Urothelium cell line (cell line): ENCODE measurements around the gene TUFT1.
"Not testable (repeated sequence)": the region's sequence is repeated elsewhere in the genome, so short reads cannot be mapped to it uniquely, and the experiment has no call there.

Source experiments
- DNase-seq: peaks from one replicate; pipeline ENCODE4 v3.0.0; 2011; ENCODE audit warnings: low spot score, mixed read lengths
- FAIRE-seq: peaks from 2 replicates; lab custom pipeline; 2011; peaks lifted over from hg19 to GRCh38; lab: Jason Lieb, UNC

Gene TUFT1

GRCh38 chr1:151512326-151512725 lies 27.8 kb upstream of the TUFT1 start:
- no peak for DNase-seq

GRCh38 chr1:151512801-151513625 lies 27.1 kb upstream of the TUFT1 start:
- no peak for DNase-seq
- no peak for FAIRE-seq

More at GRCh38 chr1:151512326-151512725, 27.8 kb upstream of the TUFT1 start:
- no peak for FAIRE-seq

- no peak for DNase-seq
- no peak for FAIRE-seq
Observed at GRCh38 chr1:151513626-151514121, 26.4 kb upstream of the TUFT1 start.

- no peak for FAIRE-seq
Observed at GRCh38 chr1:151514366-151514765, 25.7 kb upstream of the TUFT1 start.

DNA sequence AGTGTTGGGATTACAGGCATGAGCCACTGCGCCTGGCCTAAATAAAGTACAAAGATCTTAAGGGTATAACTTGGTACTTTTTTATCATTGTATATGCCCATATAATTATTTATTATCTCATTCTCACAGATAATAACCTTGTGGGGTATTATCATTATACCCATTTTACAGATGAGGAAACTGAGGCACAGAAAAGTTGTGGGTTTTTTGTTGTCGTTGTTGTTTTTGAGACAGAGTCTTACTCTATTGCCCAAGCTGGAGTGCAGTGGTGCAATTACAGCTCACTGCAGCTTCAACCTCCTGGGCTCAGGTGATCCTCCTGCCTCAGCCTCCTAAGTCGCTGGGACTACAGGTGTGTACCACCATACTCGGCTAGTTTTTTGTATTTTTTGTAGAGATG lies 24.8 kb upstream of the TUFT1 start:
- FAIRE-seq (no peak), DNase-seq (no peak)

More at GRCh38 chr1:151514366-151514765, 25.7 kb upstream of the TUFT1 start:
- DNase-seq: no peak

DNA sequence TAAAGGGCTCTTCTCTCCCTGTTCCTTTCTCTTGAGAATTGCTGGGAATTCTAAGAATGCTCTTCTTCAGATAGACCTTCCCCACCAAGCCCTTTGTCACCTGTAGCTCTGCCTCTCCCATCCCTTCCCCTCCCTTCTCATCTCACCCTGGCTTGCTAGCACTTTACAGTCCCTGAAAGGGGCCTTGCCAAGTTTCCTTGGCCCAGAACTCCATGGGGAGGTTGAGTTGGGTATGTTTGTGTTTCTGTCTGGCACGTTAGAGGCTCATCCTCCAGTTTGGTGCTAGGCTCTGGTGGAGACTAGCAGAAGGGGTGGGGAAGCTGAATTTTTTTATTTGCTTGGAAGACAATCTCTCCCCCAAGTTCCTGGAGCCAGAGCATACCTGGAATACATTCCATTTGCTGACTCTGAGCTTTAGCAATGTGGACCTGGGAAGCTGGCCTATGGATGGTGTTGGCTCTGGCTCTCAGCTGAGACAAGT lies 24.0 kb upstream of the TUFT1 start:
- no peak for FAIRE-seq
- peak; percentile 59 for DNase-seq

DNA sequence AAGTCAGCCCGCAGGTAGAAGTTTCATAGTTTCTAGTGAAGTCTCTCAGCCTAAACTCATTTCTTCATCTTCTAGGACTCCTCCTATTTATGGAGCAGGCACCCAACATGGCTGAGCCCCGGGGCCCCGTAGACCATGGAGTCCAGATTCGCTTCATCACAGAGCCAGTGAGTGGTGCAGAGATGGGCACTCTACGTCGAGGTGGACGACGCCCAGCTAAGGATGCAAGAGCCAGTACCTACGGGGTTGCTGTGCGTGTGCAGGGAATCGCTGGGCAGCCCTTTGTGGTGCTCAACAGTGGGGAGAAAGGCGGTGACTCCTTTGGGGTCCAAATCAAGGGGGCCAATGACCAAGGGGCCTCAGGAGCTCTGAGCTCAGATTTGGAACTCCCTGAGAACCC lies 21.7 kb upstream of the TUFT1 start:
- no peak for FAIRE-seq
- DNase-seq: no peak

GRCh38 chr1:151518936-151519335 lies 21.2 kb upstream of the TUFT1 start:
- DNase-seq: no peak
- FAIRE-seq: no peak

DNA sequence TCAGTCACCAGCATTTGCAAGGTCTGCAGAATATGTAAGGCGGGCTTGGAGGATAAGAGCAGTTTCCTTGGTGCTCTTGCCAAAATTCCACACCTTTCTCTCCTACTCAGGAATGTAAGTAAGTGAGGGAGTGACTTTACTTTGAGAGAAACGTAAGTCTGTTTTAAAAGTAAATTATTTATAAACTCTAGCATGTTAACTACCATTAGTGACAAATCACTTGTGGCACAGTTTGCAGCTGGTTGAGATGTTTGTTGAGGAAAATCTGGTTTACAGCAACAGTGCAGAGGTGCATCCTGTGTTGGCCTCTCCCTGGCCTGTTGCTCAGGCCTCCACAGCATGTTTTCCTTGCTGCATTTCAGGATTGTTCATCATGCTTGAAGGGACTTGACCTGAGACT lies 20.4 kb upstream of the TUFT1 start:
- FAIRE-seq (no peak), DNase-seq (no peak)

GRCh38 chr1:151520359-151520758 lies 19.8 kb upstream of the TUFT1 start:
- FAIRE-seq (no peak), DNase-seq (no peak)

- FAIRE-seq, DNase-seq: not testable (repeated sequence)
Observed at GRCh38 chr1:151522427-151522826, 17.7 kb upstream of the TUFT1 start.

- DNase-seq (no peak), FAIRE-seq (no peak)
Observed at GRCh38 chr1:151523326-151523725, 16.8 kb upstream of the TUFT1 start.

DNA sequence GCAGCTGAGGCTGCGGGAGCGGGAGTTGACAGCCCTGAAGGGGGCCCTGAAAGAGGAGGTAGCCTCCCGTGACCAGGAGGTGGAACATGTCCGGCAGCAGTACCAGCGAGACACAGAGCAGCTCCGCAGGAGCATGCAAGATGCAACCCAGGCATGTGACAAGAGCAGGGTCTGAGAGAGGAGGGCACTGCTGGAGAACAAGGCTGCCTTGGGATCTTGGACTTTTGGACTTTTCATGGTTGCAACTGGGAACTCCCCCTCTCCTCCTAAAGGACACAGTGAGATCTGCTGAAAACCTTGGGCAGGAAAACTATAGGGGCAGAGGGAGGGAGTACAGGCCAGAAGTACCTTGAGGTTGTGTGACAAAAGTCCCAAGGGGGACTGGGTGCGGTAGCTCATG lies 15.4 kb upstream of the TUFT1 start:
- FAIRE-seq: no peak
- DNase-seq: no peak

DNA sequence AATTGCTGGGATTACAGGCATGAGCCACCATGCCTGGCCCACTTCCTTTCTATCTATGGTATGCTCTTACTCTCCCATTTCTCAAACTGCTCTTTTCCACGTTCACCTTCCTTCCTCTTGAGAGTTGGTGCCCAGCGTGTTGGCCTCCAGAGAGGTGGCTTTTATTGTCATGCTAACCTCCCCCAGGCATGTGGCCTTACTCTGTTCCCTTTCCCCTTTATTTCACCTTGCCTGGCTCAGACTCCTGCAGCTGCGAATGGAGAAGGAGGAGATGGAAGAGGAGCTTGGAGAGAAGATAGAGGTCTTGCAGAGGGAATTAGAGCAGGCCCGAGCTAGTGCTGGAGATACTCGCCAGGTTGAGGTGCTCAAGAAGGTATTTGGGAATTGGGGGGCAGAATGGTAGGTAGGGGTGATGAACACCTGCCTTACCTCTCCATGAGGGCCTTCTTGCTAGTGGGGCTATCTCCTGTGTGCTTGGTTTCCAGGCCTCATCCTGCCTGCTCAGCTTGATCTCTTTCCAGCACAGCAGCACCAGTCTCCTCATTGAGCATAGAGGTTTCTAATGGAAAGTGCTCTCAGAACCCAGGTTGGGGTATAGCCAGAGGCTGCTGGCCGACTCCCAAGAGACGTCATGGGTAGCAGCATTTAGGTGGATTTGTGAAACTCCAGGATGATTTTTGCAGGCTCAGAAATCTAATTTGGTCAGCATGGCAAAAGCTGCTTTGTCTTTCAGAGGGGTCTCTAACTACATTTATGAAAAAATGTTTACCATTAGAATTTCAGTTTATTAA lies 13.2 kb upstream of the TUFT1 start:
- DNase-seq (no peak), FAIRE-seq (no peak)

GRCh38 chr1:151529211-151529702 lies 10.9 kb upstream of the TUFT1 start:
- FAIRE-seq (no peak), DNase-seq (no peak)

GRCh38 chr1:151529781-151530180 lies 10.3 kb upstream of the TUFT1 start:
- DNase-seq: no peak
- no peak for FAIRE-seq

DNA sequence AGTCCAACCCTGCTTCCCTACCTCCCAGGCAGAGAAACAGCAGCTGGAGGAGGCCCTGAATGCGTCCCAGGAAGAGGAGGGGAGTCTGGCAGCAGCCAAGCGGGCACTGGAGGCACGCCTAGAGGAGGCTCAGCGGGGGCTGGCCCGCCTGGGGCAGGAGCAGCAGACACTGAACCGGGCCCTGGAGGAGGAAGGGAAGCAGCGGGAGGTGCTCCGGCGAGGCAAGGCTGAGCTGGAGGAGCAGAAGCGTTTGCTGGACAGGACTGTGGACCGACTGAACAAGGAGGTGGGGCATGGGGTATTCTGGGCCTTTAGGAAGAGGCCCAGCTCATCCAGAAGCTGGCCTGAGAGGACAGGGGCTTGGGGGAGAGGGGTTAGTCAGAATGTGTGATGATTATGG lies 9.6 kb upstream of the TUFT1 start:
- no peak for FAIRE-seq

GRCh38 chr1:151533870-151534269 lies 6.2 kb upstream of the TUFT1 start:
- DNase-seq (no peak), FAIRE-seq (no peak)

More for the DNA sequence above, 9.6 kb upstream of the TUFT1 start:
- DNase-seq: no peak

DNA sequence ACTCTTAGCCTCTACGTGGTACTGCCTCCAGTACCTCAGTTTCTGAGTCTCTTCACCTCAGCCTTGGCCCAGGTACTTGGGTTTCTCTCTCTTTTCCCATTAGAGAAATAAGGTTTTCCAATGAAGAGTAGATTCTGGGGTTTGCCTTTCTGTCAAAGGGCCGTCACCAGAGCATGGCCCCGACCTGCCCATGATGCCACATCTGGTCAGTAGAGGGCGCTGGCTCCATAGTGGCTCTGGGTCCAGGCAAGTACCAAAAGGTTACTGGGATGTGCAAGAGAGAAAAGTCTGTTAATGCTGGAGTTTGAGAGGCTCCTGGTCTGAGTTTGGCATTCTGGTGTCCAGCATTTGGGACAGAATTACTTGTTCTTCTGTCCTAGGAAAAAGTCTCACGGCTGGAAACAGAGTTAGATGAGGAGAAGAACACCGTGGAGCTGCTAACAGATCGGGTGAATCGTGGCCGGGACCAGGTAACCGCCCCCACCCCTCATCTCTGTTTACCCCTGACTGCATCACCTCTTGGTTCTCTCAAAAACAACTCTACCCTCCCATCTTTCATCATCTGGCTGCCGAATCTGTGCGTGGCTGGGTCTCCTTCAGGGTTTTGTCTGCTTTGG lies 5.3 kb upstream of the TUFT1 start:
- DNase-seq: no peak
- no peak for FAIRE-seq

- no peak for FAIRE-seq
Observed at GRCh38 chr1:151535326-151536271, 4.5 kb upstream of the TUFT1 start.

More at GRCh38 chr1:151535326-151536271, 4.5 kb upstream of the TUFT1 start:
- no peak for DNase-seq
